ENCODE data around the gene PHAX. TPM values are rescaled to one million over a fixed set of nuclear protein-coding genes. Genes with fewer than 3 reads are reported as not detected.
"Not testable (repeated sequence)": the region's sequence is repeated elsewhere in the genome, so short reads cannot be mapped to it uniquely, and the experiment has no call there.

The PHAX gene
- total RNA-seq, 1 donor from 2014 or later: 54.7 TPM

DNA sequence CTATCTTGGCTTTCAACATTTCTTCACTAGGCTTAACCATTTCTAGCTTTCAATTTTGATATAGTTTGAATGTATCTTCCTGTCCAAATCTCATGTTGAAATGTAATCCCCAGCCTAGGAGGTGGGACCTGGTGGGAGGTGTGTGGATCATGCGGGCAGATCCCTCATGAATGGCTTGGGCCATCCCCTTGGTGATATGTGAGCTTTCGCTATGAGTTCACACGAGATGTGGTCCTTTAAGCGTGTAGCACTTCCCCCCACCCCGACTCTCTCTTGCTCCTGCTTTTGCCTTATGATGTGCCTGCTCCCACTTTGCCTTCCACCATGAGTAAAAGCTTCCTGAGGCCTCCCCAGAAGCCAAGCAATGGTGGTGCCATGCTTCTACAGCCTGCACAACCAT lies 40.6 kb downstream of the PHAX start:
- no peak overlapping the region for H3K4me3 ChIP-seq (ENCODE audit: low read depth, low read length)
- TF ChIP-seq, protein P1, sequence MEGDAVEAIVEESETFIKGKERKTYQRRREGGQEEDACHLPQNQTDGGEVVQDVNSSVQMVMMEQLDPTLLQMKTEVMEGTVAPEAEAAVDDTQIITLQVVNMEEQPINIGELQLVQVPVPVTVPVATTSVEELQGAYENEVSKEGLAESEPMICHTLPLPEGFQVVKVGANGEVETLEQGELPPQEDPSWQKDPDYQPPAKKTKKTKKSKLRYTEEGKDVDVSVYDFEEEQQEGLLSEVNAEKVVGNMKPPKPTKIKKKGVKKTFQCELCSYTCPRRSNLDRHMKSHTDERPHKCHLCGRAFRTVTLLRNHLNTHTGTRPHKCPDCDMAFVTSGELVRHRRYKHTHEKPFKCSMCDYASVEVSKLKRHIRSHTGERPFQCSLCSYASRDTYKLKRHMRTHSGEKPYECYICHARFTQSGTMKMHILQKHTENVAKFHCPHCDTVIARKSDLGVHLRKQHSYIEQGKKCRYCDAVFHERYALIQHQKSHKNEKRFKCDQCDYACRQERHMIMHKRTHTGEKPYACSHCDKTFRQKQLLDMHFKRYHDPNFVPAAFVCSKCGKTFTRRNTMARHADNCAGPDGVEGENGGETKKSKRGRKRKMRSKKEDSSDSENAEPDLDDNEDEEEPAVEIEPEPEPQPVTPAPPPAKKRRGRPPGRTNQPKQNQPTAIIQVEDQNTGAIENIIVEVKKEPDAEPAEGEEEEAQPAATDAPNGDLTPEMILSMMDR (conservative IDR thresholded peaks at IDR 0.05; ENCODE audit: low read depth, low read length): no peak
- no peak for DNase-seq (ENCODE audit: low read depth)

DNA sequence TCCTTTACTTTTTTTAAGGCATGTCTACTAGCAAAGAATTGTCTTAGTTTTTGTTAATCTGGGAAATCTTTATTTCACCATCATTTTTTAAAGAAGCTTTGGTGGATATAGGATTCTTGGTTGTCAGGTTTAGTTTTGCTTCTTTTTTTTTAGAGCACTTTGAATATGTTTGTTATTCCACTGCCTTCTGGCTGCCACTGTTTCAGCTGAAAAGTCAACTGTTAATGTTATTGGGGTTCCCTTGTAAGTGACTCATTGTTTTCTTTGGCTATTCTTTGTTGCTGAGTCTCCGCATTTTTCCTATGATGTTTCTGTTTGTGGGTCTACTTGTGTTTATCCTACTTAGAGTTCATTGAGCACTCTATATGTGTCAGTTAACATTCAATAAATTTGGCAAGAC lies 44.4 kb downstream of the PHAX start:
- H3K4me3 ChIP-seq (ENCODE audit: low read depth, low read length): no peak overlapping the region
- no peak for DNase-seq (ENCODE audit: low read depth)

DNA sequence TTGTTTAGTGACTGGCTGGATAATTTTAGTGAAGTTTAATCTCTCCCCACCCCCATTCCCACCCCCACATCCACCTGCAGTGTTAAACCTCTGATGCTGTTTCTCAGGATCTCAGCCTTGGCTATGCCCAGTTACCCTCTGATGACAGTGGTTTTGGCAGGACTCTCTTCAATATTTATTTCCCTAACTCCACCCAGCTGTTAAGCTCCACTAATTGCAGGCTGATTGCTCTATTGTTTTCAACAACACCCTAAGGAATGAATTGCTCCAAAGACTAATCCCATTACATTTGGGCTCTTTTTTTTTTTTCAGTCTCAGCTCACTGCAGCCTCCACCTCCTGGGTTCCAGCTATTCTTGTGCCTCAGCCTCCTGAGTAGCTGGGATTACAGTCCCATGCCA lies 46.3 kb downstream of the PHAX start:
- H3K4me3 ChIP-seq (ENCODE audit: low read depth, low read length): no peak overlapping the region
- DNase-seq (ENCODE audit: low read depth): no peak

More for the DNA sequence above, 44.4 kb downstream of the PHAX start:
- TF ChIP-seq, protein P1 (conservative IDR thresholded peaks at IDR 0.05; ENCODE audit: low read depth, low read length): no peak

DNA sequence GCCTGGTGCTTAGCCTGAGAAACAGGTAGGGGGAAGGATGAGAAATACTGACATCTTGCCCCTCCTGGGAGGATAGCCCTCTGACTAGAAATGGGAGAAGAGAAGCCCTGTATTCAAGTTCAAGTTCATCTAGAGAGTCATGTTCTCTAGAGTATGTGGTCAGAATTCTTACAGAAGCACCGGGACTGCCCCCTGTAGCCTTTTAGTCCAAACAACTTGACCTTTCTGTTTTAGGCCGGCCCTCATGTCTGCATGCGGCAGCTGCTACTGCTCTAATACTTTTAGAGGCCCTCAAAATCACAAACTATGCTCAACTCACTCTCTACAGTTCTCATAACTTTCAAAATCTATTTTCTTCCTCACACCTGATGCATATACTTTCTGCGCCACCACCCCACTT lies 47.7 kb downstream of the PHAX start:
- TF ChIP-seq, protein P1 (conservative IDR thresholded peaks at IDR 0.05; ENCODE audit: low read depth, low read length): no peak
- no peak overlapping the region for H3K4me3 ChIP-seq (ENCODE audit: low read depth, low read length)
- no peak for DNase-seq (ENCODE audit: low read depth)

More for the DNA sequence above, 46.3 kb downstream of the PHAX start:
- TF ChIP-seq, protein P1 (conservative IDR thresholded peaks at IDR 0.05; ENCODE audit: low read depth, low read length): no peak

DNA sequence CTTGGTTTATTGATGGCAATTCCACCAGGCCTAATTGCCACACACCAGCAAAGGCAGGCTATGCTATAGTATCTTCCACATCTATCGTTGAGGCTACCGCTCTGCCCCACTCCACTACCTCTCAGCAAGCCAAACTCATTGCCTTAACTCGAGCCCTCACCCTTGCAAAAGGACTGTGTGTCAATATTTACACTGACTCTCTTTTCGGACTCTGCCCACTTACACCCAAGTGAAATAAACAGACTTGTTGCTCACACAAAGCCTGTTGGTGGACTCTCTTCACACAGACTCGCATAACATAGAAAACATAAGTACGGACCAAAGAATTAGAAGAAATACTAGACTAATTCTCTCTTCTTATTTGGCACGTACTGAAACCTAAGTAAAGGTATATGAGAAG lies 48.3 kb downstream of the PHAX start:
- not testable (repeated sequence) for DNase-seq (ENCODE audit: low read depth); H3K4me3 ChIP-seq (ENCODE audit: low read depth, low read length)

DNA sequence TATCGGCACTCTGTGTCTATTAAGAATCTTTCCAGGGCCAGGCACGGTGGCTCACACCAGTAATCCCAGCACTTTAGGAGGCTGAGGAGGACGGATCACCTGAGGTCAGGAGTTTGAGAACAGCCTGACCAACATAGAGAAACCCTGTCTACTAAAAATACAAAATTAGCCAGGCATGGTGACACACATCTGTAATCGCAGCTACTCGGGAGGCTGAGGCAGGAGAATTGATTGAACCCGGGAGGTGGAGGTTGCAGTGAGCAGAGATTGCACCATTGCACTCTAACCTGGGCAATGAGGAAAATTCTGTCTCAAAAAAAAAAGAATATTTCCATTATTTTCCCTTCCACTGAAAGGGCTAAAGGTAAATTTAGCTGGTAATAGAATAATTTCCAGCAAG lies 49.0 kb downstream of the PHAX start:
- not testable (repeated sequence) for DNase-seq (ENCODE audit: low read depth); H3K4me3 ChIP-seq (ENCODE audit: low read depth, low read length)

DNA sequence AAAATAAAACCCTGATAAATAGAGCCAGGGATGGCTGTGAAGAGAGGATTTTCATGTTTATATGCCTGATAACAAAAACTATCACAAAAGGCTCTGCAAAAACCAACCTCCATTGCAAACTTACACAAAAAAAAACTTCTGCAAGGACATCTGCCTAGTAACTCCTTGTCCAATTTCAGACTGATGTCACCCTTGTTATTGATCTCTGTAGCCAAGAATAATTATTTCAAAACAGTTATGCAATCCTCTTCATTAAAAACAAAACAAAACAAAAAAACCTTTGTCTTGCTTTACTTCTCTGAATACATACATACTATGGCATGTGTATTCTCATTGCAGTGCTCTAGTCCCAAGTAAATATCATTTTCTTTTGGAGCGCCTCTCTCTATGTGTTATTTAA lies 49.7 kb downstream of the PHAX start:
- no peak overlapping the region for H3K4me3 ChIP-seq (ENCODE audit: low read depth, low read length)
- DNase-seq (ENCODE audit: low read depth): no peak
- TF ChIP-seq, protein P1 (conservative IDR thresholded peaks at IDR 0.05; ENCODE audit: low read depth, low read length): no peak

DNA sequence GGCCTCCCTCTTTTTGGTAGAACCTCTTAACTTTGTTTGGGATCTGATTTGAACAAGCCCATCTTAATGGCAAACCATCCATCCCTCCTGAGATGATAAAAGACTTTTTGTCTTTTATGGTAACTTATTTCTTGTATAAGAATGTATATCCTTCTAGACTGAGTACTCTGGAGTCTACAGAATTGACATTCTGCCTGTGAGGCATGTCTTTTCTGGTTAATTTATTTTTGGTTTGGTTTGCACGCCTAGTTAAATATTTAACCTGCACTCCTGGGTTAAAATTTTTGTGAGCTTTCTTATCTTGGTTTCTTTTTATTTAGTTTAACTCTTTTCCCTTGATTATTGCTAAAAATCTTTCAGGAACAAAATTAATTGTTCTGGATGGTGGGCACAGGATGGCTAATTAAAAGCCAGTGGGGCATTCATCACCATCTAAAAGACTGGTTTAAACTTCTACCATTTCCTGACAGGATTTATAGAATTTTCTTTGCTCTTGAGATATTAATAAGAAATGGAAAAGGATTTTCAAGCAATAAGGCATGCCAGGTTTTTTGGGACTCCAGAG lies 50.3 kb downstream of the PHAX start:
- DNase-seq (ENCODE audit: low read depth): no peak
- TF ChIP-seq, protein P1 (conservative IDR thresholded peaks at IDR 0.05; ENCODE audit: low read depth, low read length): no peak
- H3K4me3 ChIP-seq (ENCODE audit: low read depth, low read length): no peak overlapping the region

All from epithelial cell of proximal tubule (primary cell).